B cell (primary cell): Measurements from ENCODE around the gene CHTOP. TPM values are rescaled to one million over a fixed set of nuclear protein-coding genes. Genes with fewer than 3 reads are reported as not detected.

Experiments
- ATAC-seq: fragments of 200-7000 bp; cut with Tn5 transposase; one replicate; pipeline ENCODE4 v1.10.0; 2021; ENCODE audit warnings: low read depth, mild to moderate bottlenecking, moderate number of reproducible peaks, moderate library complexity
- CTCF ChIA-PET: fragments of 350-600 bp; sonication (Branson Sonifier 250); formaldehyde crosslinking; loops from one replicate; lab custom pipeline; 2021; ENCODE audit warnings: antibody characterized with exemption, inconsistent platforms; lab: Charles Lee
- POLR2A ChIA-PET: fragments of 350-600 bp; sonication (Branson Sonifier 250); formaldehyde crosslinking; loops from one replicate; lab custom pipeline; 2021; ENCODE audit warnings: antibody characterized with exemption; lab: Charles Lee
- DNase-seq: peaks from one replicate; pipeline ENCODE4 v3.0.0; 2013
- H2AFZ ChIP-seq: 2 replicates; pipeline ENCODE4 v1.6.1; 2012; ENCODE audit warnings: mild to moderate bottlenecking, low read depth, low read length; ENCODE audit not compliant: insufficient read depth, poor library complexity, severe bottlenecking
- H3K27ac ChIP-seq, 2 donors: 1 replicate in 1 of 2; 2 replicates in 1 of 2; pipeline ENCODE4 v1.5.1; 2012 to 2013; ENCODE audit warnings: low read length in 2 of 2, mild to moderate bottlenecking in 2 of 2, moderate library complexity in 1 of 2
- H3K27me3 ChIP-seq, 4 experiments: fragments of 200-600 bp in 1 of 4; sonication (generic) in 1 of 4; replicated peaks in 1 of 4; 1 replicate in 2 of 4; 2 replicates in 2 of 4; pipeline versions ENCODE4 v1.6.1 to v1.7.0; 2013 to 2016; ENCODE audit warnings: low read length in 3 of 4, mild to moderate bottlenecking in 2 of 4, mixed read lengths in 1 of 4, moderate library complexity in 1 of 4; ENCODE audit not compliant: insufficient read depth in 4 of 4, control insufficient read depth in 3 of 4; ENCODE audit errors: control extremely low read depth in 1 of 4
- H3K36me3 ChIP-seq, 2 experiments: replicated peaks in 1 of 2; 1 replicate in 1 of 2; 2 replicates in 1 of 2; pipeline versions ENCODE4 v1.6.1 to v1.7.1; 2013; ENCODE audit warnings: low read length in 1 of 2; ENCODE audit not compliant: insufficient read depth in 2 of 2, control insufficient read depth in 1 of 2; ENCODE audit errors: control extremely low read depth in 1 of 2, extremely low read depth in 1 of 2
- H3K4me1 ChIP-seq, 2 donors: fragments of 200-600 bp in 1 of 2; sonication (generic) in 1 of 2; 1 replicate in 1 of 2; 2 replicates in 1 of 2; pipeline versions ENCODE4 v1.5.1 to v1.6.1; 2013 to 2017; ENCODE audit warnings: low read length in 2 of 2; ENCODE audit not compliant: control insufficient read depth in 2 of 2, insufficient read depth in 2 of 2
- H3K4me2 ChIP-seq: replicated peaks from 2 replicates; pipeline ENCODE3; 2012; ENCODE audit warnings: mild to moderate bottlenecking, low read depth, low read length; ENCODE audit not compliant: poor library complexity, severe bottlenecking
- H3K4me3 ChIP-seq, 5 experiments: fragments of 200-600 bp in 1 of 5; sonication (generic) in 1 of 5; 1 replicate in 3 of 5; 2 replicates in 2 of 5; pipeline versions ENCODE4 v1.5.1 to v1.7.0; 2011 to 2016; ENCODE audit warnings: low read length in 4 of 5, mild to moderate bottlenecking in 4 of 5, low read depth in 2 of 5, control low read depth in 1 of 5, moderate library complexity in 1 of 5; ENCODE audit not compliant: insufficient read depth in 1 of 5; ENCODE audit errors: control extremely low read depth in 1 of 5, extremely low read depth in 1 of 5
- H3K79me2 ChIP-seq: fragments of 200-600 bp; sonication (generic); one replicate; pipeline ENCODE4 v1.6.0; 2016; ENCODE audit warnings: low read length; ENCODE audit not compliant: control insufficient read depth, insufficient read depth
- H3K9ac ChIP-seq: fragments of 200-600 bp; sonication (generic); 2 replicates; pipeline ENCODE4 v1.6.1; 2017; ENCODE audit warnings: mild to moderate bottlenecking, low read length, moderate library complexity
- H3K9me3 ChIP-seq, 3 donors: one replicate each; pipeline versions ENCODE4 v1.6.1 to v1.7.1; 2013; ENCODE audit warnings: low read length in 2 of 3; ENCODE audit not compliant: control insufficient read depth in 2 of 3, insufficient read depth in 1 of 3; ENCODE audit errors: control extremely low read depth in 1 of 3
- H4K20me1 ChIP-seq: 2 replicates; pipeline ENCODE4 v1.6.0; 2012; ENCODE audit warnings: mild to moderate bottlenecking, low read length; ENCODE audit not compliant: insufficient read depth, control insufficient read depth, poor library complexity, severe bottlenecking
- H3K27ac Mint-ChIP-seq: one replicate; pipeline ENCODE4 v1.8.0; 2021; ENCODE audit warnings: mixed read lengths
- H3K27me3 Mint-ChIP-seq: one replicate; pipeline ENCODE4 v1.8.0; 2021; ENCODE audit warnings: mixed read lengths
- H3K4me1 Mint-ChIP-seq: one replicate; pipeline ENCODE4 v1.8.0; 2021; ENCODE audit warnings: mixed read lengths
- H3K4me3 Mint-ChIP-seq: one replicate; pipeline ENCODE4 v1.8.0; 2021; ENCODE audit warnings: mixed read lengths
- H3K9me3 Mint-ChIP-seq: one replicate; pipeline ENCODE4 v1.8.0; 2022; ENCODE audit warnings: mixed read lengths; ENCODE audit not compliant: insufficient read depth
- EZH2 ChIP-seq: IDR thresholded peaks from 2 replicates; pipeline ENCODE4 v1.6.1; 2012; ENCODE audit warnings: borderline replicate concordance, low read depth, mild to moderate bottlenecking, moderate library complexity, low read length; ENCODE audit not compliant: insufficient read depth, poor library complexity, severe bottlenecking
- WGBS: methylation state at CpG from one replicate; pipeline ENCODE4 v1.1.5; 2013; ENCODE audit warnings: missing lambda C conversion rate; ENCODE audit not compliant: insufficient coverage; 5-methylcytosine and 5-hydroxymethylcytosine counted together
- intact Hi-C: fragments of 100-400 bp; cut with micrococcal nuclease; formaldehyde crosslinking; loops from one replicate; pipeline ENCODE4 v1.10.0; 2022
- polyA plus RNA-seq: library from polyadenylated mRNA; depleted of rRNA; stranded (reverse); fragments of >200 nt; gene quantifications from 2 replicates; pipeline ENCODE4 v1.2.3, GENCODE V29; 2012
- total RNA-seq, 2 donors: library from RNA; stranded (reverse); fragments of 120-200 nt in 1 of 2; gene quantifications; 1 replicate in 1 of 2; 2 replicates in 1 of 2; pipeline versions ENCODE4 v1.2.3 to v1.2.4, GENCODE V29; 2013 to 2022
- TF ChIP-seq, protein P1 (sequence below): fragments of 200-600 bp; IDR thresholded peaks from one replicate; pipeline ENCODE4 v1.8.0; 2022; ENCODE audit warnings: antibody characterized with exemption, mild to moderate bottlenecking

The CHTOP gene
- total and polyA plus RNA-seq, 2 donors (not counting 1 experiment from before 2014, with no cell fraction given), result 87.0 to 156 TPM

DNA sequence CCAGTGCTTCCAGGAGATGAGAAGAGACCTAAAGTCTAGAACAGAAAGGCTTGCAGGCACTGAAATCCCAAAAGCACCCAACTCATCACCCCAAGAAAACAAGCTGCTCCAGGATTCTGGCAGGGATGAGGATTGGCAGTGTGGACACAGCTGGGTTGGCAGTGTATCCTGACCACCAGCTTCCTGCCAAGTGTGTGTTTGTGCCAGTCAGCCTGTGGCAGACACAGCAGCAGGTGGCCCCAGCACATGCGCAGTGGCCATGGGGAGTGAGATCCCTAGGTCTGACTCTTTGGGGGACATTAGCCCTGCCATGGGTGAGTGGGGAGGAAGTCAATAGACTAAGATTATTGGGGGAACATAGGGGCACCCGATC lies 16.0 kb downstream of the CHTOP start:
- no peaks in the 10 kb centered on the region for H3K9me3 ChIP-seq
- Mint-ChIP-seq H3K27ac (peak overlapping the region; percentile 61), H3K9me3 (no peaks in the 10 kb centered on the region), H3K4me1 (no peaks in the 10 kb centered on the region), H3K4me3 (no peak overlapping the region), H3K27me3 (no peaks in the 10 kb centered on the region)
- peaks cover 2% of the 10 kb centered on the region for H4K20me1 ChIP-seq
- ChIA-PET CTCF (interaction anchor here (1.0 to 1.2 kb wide), 2 partner anchors 78 to 80 kb away, joined by 3 to 6 read pairs; no protein-coding TSS in a partner anchor), POLR2A (interaction anchor here (0.6 to 1.5 kb wide), 3 partner anchors 15 to 62 kb away, joined by 5 to 10 read pairs (median 5); partner anchors contain the start of gene CHTOP)
- no peak overlapping the region for H3K4me2 ChIP-seq
- WGBS, result 91% methylated on average over 2 of the region's 2 CpGs
- ATAC-seq (no peak), DNase-seq (no peak)
- no peak overlapping the region for H3K9ac ChIP-seq
- no peaks in the 10 kb centered on the region for H3K27me3 ChIP-seq
- no peak overlapping the region for H3K4me3 ChIP-seq
- H3K4me1 ChIP-seq, result no peaks in the 10 kb centered on the region
- TF ChIP-seq, protein P1, sequence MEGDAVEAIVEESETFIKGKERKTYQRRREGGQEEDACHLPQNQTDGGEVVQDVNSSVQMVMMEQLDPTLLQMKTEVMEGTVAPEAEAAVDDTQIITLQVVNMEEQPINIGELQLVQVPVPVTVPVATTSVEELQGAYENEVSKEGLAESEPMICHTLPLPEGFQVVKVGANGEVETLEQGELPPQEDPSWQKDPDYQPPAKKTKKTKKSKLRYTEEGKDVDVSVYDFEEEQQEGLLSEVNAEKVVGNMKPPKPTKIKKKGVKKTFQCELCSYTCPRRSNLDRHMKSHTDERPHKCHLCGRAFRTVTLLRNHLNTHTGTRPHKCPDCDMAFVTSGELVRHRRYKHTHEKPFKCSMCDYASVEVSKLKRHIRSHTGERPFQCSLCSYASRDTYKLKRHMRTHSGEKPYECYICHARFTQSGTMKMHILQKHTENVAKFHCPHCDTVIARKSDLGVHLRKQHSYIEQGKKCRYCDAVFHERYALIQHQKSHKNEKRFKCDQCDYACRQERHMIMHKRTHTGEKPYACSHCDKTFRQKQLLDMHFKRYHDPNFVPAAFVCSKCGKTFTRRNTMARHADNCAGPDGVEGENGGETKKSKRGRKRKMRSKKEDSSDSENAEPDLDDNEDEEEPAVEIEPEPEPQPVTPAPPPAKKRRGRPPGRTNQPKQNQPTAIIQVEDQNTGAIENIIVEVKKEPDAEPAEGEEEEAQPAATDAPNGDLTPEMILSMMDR, result no peak
- no peak for TF ChIP-seq EZH2
- H3K79me2 ChIP-seq, result peaks cover 3% of the 10 kb centered on the region
- H2AFZ ChIP-seq, result no peak overlapping the region
- intact Hi-C loops, result no loop called here
- H3K27ac ChIP-seq, result peak overlapping the region in 1 of 2 donors; percentile 41
- H3K36me3 ChIP-seq, result peaks cover 11 to 28% of the 10 kb centered on the region in 2 experiments

DNA sequence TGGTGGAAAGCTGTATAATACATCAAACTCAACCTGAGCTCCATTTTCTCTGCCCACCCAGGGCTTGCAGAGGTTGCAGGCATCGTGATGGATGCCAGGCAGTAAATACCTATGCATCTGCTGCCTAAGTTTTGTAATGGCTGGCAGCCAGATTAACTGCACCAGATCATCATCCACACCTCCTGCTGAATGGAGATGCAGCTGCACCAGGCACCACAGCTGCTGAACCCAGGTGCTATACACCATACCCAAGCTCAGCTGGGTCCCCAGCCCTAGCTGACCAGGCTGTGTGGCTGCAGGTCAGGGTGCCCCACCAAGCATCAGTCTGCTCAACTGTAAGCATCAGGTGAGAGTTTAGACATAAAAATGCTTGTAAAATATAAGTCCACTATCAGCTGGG lies 17.9 kb downstream of the CHTOP start:
- peaks cover 3% of the 10 kb centered on the region for H3K79me2 ChIP-seq
- no peak for TF ChIP-seq EZH2
- TF ChIP-seq, protein P1, result no peak
- no CpG with 5 or more reads among the region's 1 CpG for WGBS
- peaks cover 0 to 10% of the 10 kb centered on the region in 2 experiments for H3K36me3 ChIP-seq
- no peak overlapping the region for H3K9ac ChIP-seq
- Mint-ChIP-seq H3K27me3 (no peaks in the 10 kb centered on the region), H3K9me3 (no peaks in the 10 kb centered on the region), H3K4me3 (no peak overlapping the region), H3K4me1 (no peaks in the 10 kb centered on the region), H3K27ac (no peak overlapping the region)
- no peak for DNase-seq
- POLR2A ChIA-PET, result no interaction called here
- no peaks in the 10 kb centered on the region for H4K20me1 ChIP-seq
- intact Hi-C loops, result no loop called here
- no peaks in the 10 kb centered on the region for H3K27me3 ChIP-seq
- CTCF ChIA-PET, result interaction anchor here (1.5 kb wide), 1 partner anchor 18 kb away, joined by 3 read pairs; the partner anchor contains the start of gene CHTOP
- H3K4me3 ChIP-seq, result no peak overlapping the region
- H2AFZ ChIP-seq, result no peak overlapping the region
- no peaks in the 10 kb centered on the region for H3K4me1 ChIP-seq
- H3K4me2 ChIP-seq, result no peak overlapping the region
- no peak for ATAC-seq
- H3K27ac ChIP-seq, result no peak overlapping the region
- H3K9me3 ChIP-seq, result no peaks in the 10 kb centered on the region
